ENCODE measurements around the gene CCSER1.
"Not testable (repeated sequence)": the region's sequence is repeated elsewhere in the genome, so short reads cannot be mapped to it uniquely, and the experiment has no call there.

Gene CCSER1

GRCh38 chr4:90837241-90837640 lies 710.0 kb downstream of the CCSER1 start:
- no peak for DNase-seq (ENCODE audit: low read depth in 3 of 3)

GRCh38 chr4:90838859-90839258 lies 711.7 kb downstream of the CCSER1 start:
- not testable (repeated sequence) for DNase-seq (ENCODE audit: low read depth in 3 of 3)

GRCh38 chr4:90840291-90840690 lies 713.1 kb downstream of the CCSER1 start:
- no peak for DNase-seq (ENCODE audit: low read depth in 3 of 3)

GRCh38 chr4:90840828-90841227 lies 713.6 kb downstream of the CCSER1 start:
- no peak for DNase-seq (ENCODE audit: low read depth in 3 of 3)

GRCh38 chr4:90841676-90842075 lies 714.5 kb downstream of the CCSER1 start:
- no peak for DNase-seq (ENCODE audit: low read depth in 3 of 3)

- no peak for DNase-seq (ENCODE audit: low read depth in 3 of 3)
Observed at GRCh38 chr4:90842960-90843359, 715.8 kb downstream of the CCSER1 start.

- no peak for DNase-seq (ENCODE audit: low read depth in 3 of 3)
Observed at GRCh38 chr4:90844241-90844640, 717.0 kb downstream of the CCSER1 start.

GRCh38 chr4:90845777-90846176 lies 718.6 kb downstream of the CCSER1 start:
- DNase-seq (ENCODE audit: low read depth in 3 of 3), result no peak

GRCh38 chr4:90852237-90852636 lies 725.0 kb downstream of the CCSER1 start:
- no peak for DNase-seq (ENCODE audit: low read depth in 3 of 3)

- no peak for DNase-seq (ENCODE audit: low read depth in 3 of 3)
Observed at GRCh38 chr4:90855111-90855510, 727.9 kb downstream of the CCSER1 start.

- DNase-seq (ENCODE audit: low read depth in 3 of 3), result no peak
Observed at GRCh38 chr4:90857081-90857820, 730.1 kb downstream of the CCSER1 start.

- DNase-seq (ENCODE audit: low read depth in 3 of 3), result no peak
Observed at GRCh38 chr4:90875791-90876190, 748.6 kb downstream of the CCSER1 start.

- no peak for DNase-seq (ENCODE audit: low read depth in 3 of 3)
Observed at GRCh38 chr4:90876296-90876695, 749.1 kb downstream of the CCSER1 start.

GRCh38 chr4:90883519-90883918 lies 756.3 kb downstream of the CCSER1 start:
- DNase-seq (ENCODE audit: low read depth in 3 of 3), result no peak

GRCh38 chr4:90888571-90888970 lies 761.4 kb downstream of the CCSER1 start:
- no peak for DNase-seq (ENCODE audit: low read depth in 3 of 3)

- no peak for DNase-seq (ENCODE audit: low read depth in 3 of 3)
Observed at GRCh38 chr4:90889171-90889570, 762.0 kb downstream of the CCSER1 start.

GRCh38 chr4:90903413-90903812 lies 776.2 kb downstream of the CCSER1 start:
- DNase-seq (ENCODE audit: low read depth in 3 of 3), result not testable (repeated sequence)

GRCh38 chr4:90904021-90904420 lies 776.8 kb downstream of the CCSER1 start:
- DNase-seq (ENCODE audit: low read depth in 3 of 3), result no peak

- no peak for DNase-seq (ENCODE audit: low read depth in 3 of 3)
Observed at GRCh38 chr4:90906239-90906638, 779.0 kb downstream of the CCSER1 start.

- not testable (repeated sequence) for DNase-seq (ENCODE audit: low read depth in 3 of 3)
Observed at GRCh38 chr4:90911724-90912434, 784.7 kb downstream of the CCSER1 start.

- DNase-seq (ENCODE audit: low read depth in 3 of 3), result no peak
Observed at GRCh38 chr4:90922174-90922573, 795.0 kb downstream of the CCSER1 start.

GRCh38 chr4:90926957-90927356 lies 799.8 kb downstream of the CCSER1 start:
- DNase-seq (ENCODE audit: low read depth in 3 of 3), result no peak

GRCh38 chr4:90943311-90943710 lies 816.1 kb downstream of the CCSER1 start:
- DNase-seq (ENCODE audit: low read depth in 3 of 3), result no peak

Measured in stimulated activated CD4-positive, alpha-beta T cell treated with anti-CD3 and anti-CD28 coated beads, TNF-alpha, amount 100 ng/mL, for 4 hours (primary cell).